Erythroblast (primary cell): ENCODE results near the gene KLF2.

Experiments used
- DNase-seq, 2 experiments: peaks; one replicate each; lab custom pipeline; 2025; lab: John Stamatoyannopoulos, UW
- GATA1 ChIP-seq: IDR thresholded peaks from 2 replicates; pipeline ENCODE4 v1.6.1; 2011; ENCODE audit warnings: low read depth, mild to moderate bottlenecking, control low read depth, low read length, moderate library complexity
- POLR2A ChIP-seq: IDR thresholded peaks from 2 replicates; pipeline ENCODE4 v1.6.1; 2011; ENCODE audit warnings: mild to moderate bottlenecking, low read length

Gene KLF2

DNA sequence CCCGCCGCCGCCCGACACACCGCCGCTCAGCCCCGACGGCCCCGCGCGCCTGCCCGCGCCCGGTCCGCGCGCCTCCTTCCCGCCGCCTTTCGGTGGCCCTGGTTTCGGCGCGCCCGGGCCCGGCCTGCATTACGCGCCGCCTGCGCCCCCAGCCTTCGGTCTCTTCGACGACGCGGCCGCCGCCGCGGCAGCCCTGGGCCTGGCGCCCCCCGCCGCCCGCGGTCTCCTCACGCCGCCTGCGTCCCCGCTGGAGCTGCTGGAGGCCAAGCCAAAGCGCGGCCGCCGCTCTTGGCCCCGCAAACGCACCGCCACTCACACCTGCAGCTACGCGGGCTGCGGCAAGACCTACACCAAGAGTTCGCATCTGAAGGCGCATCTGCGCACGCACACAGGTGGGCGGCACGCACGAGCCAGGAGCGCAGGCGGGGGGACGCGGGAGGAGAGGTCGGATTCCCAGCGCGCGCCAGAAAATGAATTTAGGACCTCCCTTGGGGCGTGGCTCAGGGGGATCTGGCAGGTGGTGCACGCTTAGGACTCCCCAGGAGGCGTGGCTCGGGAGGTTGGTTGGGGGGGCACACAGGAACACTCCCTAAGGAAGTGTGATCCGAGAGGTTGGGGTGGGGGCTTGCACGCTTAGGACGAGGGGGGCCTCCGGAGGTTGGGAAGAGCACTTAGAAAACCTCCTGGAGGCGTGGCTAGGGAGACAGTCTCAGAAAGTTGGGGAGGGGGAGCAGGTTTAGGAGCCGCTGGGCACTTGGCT lies 1.2 kb downstream of the KLF2 start:
- no peak for TF ChIP-seq POLR2A
- TF ChIP-seq GATA1: no peak
- DNase-seq: no peak

DNA sequence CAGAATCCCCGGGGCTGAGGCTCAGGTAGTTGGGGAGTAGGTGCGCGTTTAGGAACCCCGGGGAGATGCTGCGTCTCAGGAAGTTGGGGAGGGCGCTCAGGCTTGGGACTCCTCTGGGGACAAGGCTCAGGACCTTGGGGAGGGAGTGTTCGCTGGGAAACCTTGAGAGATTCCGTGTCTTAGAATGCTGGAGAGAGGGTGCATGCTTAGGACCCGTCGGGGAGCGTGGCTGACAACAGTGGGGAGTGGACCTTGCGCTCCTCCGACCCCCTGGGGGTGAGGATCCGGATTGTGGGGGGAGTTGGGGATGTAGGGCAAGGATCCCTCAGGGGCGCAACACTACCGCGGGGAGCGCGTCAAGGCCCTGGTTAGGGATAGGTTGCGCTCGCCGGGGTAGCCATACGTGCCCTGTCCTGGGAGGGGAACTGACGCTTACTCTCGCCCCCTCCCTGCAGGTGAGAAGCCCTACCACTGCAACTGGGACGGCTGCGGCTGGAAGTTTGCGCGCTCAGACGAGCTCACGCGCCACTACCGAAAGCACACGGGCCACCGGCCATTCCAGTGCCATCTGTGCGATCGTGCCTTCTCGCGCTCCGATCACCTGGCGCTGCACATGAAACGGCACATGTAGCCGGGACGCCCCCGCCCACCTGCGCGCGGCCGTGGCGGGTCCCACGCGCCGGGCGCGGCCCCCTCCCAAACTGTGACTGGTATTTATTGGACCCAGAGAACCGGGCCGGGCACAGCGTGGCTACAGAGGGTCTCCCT lies 2.0 kb downstream of the KLF2 start:
- no peak for DNase-seq
- TF ChIP-seq POLR2A (no peak), GATA1 (no peak)

DNA sequence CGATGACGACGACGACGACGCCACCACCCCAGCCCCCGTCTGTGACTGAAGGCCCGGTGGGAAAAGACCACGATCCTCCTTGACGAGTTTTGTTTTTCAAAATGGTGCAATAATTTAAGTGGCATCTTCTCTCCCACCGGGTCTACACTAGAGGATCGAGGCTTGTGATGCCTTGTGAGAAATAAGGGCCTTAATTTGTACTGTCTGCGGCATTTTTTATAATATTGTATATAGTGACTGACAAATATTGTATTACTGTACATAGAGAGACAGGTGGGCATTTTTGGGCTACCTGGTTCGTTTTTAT lies 2.5 kb downstream of the KLF2 start:
- no peak for DNase-seq
- TF ChIP-seq GATA1 (no peak), POLR2A (no peak)

DNA sequence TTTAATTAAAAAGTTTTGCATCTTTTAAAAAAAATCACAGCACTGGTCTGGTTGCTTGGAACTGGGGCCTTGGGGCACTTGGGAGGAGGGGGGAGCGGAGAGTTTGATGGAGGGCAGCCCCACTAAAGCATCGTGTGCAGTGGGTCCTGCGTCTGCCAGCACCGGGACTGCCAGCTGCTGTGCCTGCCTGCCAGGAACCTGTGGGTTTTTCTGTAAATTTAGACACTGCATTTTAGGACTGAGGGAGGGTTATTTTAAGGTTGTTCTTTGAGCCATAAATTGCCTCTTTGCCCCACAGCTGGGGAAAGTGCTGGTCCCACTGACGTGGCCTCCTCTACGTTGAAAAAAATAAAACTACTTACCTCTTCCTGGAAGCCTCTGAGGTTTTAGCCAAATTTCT lies 2.9 kb downstream of the KLF2 start:
- TF ChIP-seq POLR2A (no peak), GATA1 (no peak)
- no peak for DNase-seq

DNA sequence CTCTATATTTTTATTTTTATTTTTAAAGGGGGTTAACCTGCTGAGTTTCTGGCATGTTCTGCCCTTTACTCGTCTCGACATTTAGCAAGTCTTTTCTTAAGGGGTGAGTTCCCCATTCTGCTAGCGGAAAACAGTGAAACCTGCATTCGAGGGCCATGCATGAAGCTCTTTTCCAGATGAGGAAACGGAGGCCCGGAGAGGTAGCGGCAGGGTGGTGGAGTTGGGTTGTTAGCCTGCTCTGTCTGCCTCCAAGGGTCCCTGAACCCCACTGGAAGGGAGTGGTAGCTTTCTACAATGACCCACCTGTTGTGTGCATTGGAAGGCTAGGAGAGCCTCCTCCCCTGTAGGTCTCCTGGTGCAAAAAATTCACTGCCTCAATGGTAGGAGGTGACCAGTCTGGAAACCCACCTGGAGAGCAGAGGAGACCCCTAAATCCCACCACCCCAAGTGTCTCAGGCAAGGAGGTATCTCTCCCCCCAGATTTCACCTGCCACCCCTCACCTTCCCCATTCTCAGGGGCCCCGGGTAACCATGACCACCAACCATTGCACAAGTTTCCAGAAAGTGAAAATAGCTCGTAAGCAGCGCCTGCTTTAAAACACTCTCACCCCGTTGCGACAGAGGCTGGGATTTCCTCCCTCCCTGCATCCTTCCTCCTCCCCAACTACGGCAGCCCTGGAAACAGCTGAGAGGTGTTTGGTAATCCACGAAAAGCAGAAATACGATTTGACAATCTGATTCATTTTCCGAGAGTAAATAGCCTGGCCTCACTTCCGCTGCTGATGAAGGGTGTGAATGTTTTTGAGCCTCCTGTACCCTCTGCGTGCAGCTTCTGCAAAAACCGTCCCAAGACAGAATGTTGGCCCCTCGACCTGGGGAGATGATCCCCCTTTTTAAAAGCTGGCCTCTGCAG lies 3.5 kb downstream of the KLF2 start:
- no peak for TF ChIP-seq POLR2A
- no peak for TF ChIP-seq GATA1
- DNase-seq: peak in 1 of 2 experiments; percentile 51

DNA sequence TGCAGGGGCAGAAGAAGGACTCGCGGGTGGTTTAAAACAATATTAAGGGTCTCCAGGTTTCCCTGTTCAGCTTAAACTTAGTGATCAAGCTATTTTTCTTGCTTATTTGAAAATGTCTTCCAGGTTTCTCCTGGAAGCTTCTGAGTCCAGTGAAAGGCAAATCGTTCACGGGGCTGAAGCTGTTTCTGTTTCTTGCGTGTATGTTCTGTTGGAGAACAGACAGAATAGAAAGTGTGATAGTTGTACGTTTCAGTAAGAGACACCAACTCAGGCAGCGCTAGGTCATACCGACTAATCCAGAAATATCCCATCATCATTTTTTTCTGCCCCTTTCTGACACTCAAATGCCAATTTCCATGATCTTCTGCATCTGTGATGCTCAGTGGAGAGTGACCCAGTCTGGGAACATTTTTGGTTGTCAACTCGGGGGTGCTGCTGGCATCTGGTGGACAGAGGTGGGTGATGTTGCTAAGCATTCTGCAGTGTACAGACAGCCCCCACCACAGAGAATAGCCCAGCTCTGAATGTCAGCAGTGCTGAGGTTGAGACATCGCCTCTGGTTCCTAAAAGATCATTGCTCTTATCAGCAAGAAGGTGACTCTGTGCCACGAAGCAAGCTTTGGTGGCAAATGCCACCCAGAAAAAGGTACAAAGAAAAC lies 4.3 kb downstream of the KLF2 start:
- DNase-seq: peak in 1 of 2 experiments; percentile 32
- TF ChIP-seq POLR2A (no peak), GATA1 (no peak)

DNA sequence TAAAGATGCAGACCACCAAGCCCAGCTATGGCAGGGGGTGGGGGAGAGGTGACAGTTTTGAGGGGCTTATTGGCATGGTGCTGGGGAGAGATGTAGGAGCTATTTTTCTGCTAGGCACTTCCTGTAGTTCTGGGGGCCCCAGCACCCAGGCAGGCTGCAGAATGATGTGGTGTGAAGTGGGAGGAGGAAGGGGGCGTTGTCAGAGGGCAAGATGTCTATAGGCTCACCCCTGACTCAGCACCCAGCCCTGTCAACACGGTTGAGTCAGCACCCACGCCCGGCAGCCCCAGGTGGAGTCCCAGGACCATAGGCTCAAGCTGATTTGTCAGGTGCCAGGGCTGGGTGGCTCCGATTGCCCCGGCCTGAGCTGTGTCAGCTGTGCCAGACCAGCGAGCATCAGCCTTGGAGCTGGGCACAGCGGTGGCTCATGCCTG lies 5.8 kb downstream of the KLF2 start:
- TF ChIP-seq POLR2A: no peak
- peak; percentile 48 to 82 for DNase-seq

DNA sequence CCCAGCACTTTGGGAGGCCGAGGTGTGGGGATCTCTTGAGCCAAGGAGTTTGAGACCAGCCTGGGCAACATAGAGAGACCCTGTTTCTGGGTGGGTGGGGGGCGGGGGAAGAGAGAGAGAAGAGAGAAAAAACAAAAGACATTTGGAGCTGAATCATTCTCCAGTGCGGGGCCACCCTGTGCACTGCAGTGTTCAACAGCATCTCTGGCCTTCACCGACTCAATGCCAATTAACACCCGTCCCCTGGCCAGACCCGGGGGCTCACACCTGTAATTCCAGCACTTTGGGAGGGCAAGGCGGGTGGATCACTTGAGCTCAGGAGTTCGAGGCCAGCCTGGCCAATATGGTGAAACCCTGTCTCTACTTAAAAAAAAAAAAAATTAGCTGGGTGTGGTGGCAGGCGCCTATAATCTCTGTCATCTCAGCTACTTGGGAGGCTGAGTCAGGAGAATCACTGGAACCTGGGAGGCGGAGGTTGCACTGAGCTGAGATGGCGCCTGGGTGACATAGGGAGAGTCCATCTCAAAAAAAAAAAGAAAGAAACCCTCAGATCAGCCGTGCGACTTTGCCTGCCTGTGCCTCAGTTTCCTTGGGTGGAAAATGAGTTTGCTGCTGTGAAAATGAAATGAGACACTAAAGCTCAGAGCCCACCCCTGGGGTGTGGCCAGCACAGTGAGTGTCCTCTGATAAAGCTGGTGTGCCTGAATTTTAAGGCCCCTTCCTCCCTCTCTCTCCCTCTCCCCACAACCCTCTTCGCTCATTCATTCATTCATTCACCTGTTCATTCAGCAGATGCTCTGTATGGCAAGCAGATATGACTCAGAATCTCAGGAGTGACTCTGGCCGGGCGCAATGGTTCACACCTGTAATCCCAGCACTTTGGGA lies 6.4 kb downstream of the KLF2 start:
- TF ChIP-seq GATA1 (no peak), POLR2A (no peak)

DNA sequence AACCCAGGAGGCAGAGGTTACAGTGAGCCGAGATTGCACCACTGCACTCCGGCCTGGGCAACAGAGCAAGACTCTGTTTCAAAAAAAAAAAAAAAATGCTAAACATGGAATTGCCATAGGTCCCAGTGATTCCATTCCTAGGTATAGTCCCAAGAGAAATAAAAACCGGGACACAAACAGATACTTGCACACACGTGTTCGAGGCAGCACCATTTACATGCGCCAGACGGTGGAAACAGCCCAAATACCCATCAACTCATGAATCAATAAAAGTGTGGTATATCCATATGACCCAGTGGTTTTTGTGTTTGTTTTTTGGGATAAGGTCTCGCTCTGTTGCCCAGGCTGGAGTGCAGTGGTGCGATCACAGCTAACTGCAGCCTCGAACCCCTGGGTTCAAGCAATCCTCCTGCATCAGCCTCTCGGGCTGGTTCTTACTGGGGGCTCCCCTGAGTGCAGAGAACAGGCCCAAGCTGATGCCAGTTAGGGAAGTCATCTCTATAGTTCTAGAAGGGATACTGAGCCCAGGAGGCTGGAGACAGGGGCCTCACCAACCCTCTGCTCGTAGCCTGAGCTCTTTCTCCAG lies 8.5 kb downstream of the KLF2 start:
- DNase-seq: no peak
- no peak for TF ChIP-seq GATA1
- no peak for TF ChIP-seq POLR2A

More for the DNA sequence above, 6.4 kb downstream of the KLF2 start:
- peak in 1 of 2 experiments; percentile 48 for DNase-seq

DNA sequence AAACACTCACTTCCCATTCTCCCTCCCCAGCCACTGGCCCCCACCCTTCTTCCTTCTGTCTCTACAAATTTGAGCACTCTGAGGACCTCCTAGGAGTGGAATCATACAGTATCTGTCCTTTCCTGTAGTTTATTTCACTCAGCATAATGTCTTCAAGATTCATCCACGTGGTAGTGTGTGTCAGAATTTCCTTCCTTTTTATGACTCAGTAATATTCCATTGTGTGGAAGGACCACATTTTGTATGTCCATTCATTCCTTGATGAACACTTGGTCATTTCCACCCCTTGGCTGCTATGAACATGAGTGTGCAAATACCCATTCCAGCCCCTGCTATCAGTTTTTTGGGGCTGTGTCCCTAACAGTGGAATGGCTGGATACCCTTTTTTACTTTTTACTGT lies 9.8 kb downstream of the KLF2 start:
- DNase-seq: no peak
- no peak for TF ChIP-seq GATA1
- no peak for TF ChIP-seq POLR2A

DNA sequence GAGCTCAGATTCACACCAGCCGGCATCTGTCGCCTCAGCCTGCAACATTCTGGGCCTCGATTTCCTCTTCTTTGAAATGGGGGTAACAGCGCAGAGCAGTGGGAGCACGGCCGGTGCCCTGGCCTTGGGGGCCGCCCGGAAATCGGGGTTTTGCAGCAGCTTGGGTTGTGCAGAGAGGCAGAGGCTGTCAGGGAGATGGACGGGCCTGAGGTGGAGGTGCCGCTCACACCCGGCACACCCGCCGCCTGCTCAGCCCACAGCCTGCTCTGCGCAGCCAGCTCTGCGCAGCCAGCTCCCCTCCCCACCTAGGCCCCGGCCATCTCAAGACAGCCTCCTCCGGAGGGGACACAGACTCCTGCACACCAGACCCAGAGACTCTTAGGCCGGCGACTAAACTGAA lies 10.6 kb downstream of the KLF2 start:
- TF ChIP-seq POLR2A (no peak), GATA1 (no peak)
- no peak for DNase-seq

DNA sequence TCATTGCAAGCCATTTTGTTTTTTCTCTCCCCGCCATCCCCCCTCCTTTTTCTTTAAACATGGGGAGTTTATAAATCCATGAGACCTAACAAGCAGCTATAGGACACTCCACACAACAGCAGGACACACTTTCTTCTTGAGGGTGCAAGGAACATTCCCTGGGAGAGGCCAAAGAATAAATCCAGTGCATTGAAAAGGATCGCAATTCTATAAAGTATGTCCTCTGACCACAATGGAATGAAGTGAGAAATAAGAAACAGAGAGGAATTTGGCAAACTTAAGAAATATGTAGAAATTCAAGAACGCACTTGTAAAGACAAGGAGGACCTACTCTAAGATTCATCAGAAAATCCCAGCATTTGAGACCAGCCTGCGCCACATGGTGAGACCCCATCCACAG lies 11.9 kb downstream of the KLF2 start:
- TF ChIP-seq POLR2A (no peak), GATA1 (no peak)
- no peak for DNase-seq
